Natural killer cell (primary cell): Measurements from ENCODE around the gene TFRC. TPM values are rescaled to one million over a fixed set of nuclear protein-coding genes. Genes with fewer than 3 reads are reported as not detected.
"Not testable (repeated sequence)": the region's sequence is repeated elsewhere in the genome, so short reads cannot be mapped to it uniquely, and the experiment has no call there.

Source experiments
- ATAC-seq, 3 donors: fragments of 150-1000 bp in 2 of 3; fragments of 200-7000 bp in 1 of 3; cut with Tn5 transposase; 1 replicate in 1 of 3; 2 replicates in 2 of 3; pipeline ENCODE4 v1.10.0; 2021; ENCODE audit warnings: mild to moderate bottlenecking in 2 of 3, moderate library complexity in 2 of 3
- DNase-seq, 2 donors: peaks; one replicate each; pipeline versions ENCODE4 v3.0.0 to v3.0.0-alpha.2; 2013 to 2021; ENCODE audit warnings: mixed read lengths in 1 of 2
- H3K27ac ChIP-seq: one replicate; pipeline ENCODE4 v1.5.1; 2013; ENCODE audit warnings: mild to moderate bottlenecking, low read length
- H3K27me3 ChIP-seq: one replicate; pipeline ENCODE4 v1.6.1; 2013; ENCODE audit warnings: low read length; ENCODE audit not compliant: control insufficient read depth, insufficient read depth
- H3K36me3 ChIP-seq: one replicate; pipeline ENCODE4 v1.6.1; 2013; ENCODE audit warnings: low read length; ENCODE audit not compliant: control insufficient read depth, insufficient read depth
- H3K4me1 ChIP-seq: one replicate; pipeline ENCODE4 v1.6.1; 2013; ENCODE audit warnings: low read length; ENCODE audit not compliant: control insufficient read depth, insufficient read depth
- H3K4me3 ChIP-seq: one replicate; pipeline ENCODE4 v1.5.1; 2013; ENCODE audit warnings: low read length
- H3K9me3 ChIP-seq: one replicate; pipeline ENCODE4 v1.6.1; 2013; ENCODE audit warnings: low read length; ENCODE audit not compliant: control insufficient read depth, insufficient read depth
- H3K27ac Mint-ChIP-seq, 2 donors: one replicate each; pipeline ENCODE4 v1.8.0; 2022; ENCODE audit warnings: mild to moderate bottlenecking in 2 of 2, mixed read lengths in 2 of 2, moderate library complexity in 1 of 2
- H3K27me3 Mint-ChIP-seq, 2 donors: one replicate each; pipeline ENCODE4 v1.8.0; 2022; ENCODE audit warnings: low read depth in 2 of 2, mixed read lengths in 2 of 2
- H3K36me3 Mint-ChIP-seq: one replicate; pipeline ENCODE4 v1.8.0; 2022; ENCODE audit warnings: mixed read lengths
- H3K4me1 Mint-ChIP-seq, 2 donors: one replicate each; pipeline ENCODE4 v1.8.0; 2022; ENCODE audit warnings: mixed read lengths in 2 of 2
- H3K4me3 Mint-ChIP-seq: one replicate; pipeline ENCODE4 v1.8.0; 2022; ENCODE audit warnings: mild to moderate bottlenecking, moderate library complexity, mixed read lengths
- H3K9me3 Mint-ChIP-seq, 2 donors: one replicate each; pipeline ENCODE4 v1.8.0; 2022; ENCODE audit warnings: mixed read lengths in 2 of 2
- WGBS: methylation state at CpG from one replicate; pipeline ENCODE4 v1.1.7; 2013; ENCODE audit warnings: missing lambda C conversion rate; ENCODE audit not compliant: insufficient coverage; 5-methylcytosine and 5-hydroxymethylcytosine counted together
- intact Hi-C: fragments of 100-400 bp; cut with micrococcal nuclease; formaldehyde crosslinking; loops from one replicate; pipeline ENCODE4 v1.14.2; 2022
- total RNA-seq, 4 donors: library from RNA; stranded (reverse); fragments of 120-200 nt in 1 of 4; gene quantifications; one replicate each; pipeline versions ENCODE4 v1.2.3 to v1.2.4, GENCODE V29; 2013 to 2022
- TF ChIP-seq, protein P1 (sequence below): fragments of 200-600 bp; IDR thresholded peaks from one replicate; pipeline ENCODE4 v1.8.0; 2022; ENCODE audit warnings: antibody characterized with exemption

TFRC gene
- total RNA-seq, 3 donors from 2014 or later (not counting 1 experiment from before 2014, with no cell fraction given): 74.3 to 111 (median 78.3) TPM

DNA sequence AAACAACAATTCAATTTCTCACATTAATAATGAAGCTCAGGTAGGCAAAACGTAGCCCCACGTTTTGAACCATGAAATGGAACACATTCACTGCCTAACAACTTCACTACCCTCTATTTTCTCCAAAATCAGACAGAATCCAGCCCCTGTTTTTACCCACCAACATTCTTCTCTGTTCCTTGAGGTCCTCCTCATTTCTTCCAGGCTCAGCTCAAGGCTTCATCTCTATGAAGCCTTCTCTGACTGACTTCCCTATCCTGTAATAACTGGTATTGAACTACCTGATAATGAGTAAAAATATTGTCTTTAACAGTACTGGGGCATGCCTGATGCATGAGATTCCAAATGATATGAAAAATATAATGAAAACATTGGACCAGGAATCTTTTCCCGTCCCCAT is 2.2 kb downstream of the TFRC start:
- no peak overlapping the region for H3K27ac ChIP-seq

DNA sequence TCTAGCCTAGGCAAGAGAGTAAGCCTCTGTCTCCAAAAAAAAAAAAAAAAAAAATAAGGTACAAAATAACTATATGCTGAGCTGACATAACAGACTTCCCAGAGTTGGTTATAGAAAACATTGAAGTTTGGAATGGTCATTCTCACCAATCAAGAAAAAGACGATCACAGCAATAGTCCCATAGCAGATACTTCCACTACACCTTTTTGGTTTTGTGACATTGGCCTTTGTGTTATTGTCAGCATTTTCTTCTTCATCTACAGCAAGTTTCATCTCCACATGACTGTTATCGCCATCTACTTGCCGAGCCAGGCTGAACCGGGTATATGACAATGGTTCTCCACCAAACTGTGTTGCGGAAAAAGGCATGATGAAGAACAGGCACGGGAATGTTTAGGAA is 6.9 kb downstream of the TFRC start:
- no peak for DNase-seq
- no peak for ATAC-seq
- Histone ChIP-seq H3K27me3 (no peaks in the 10 kb centered on the region), H3K4me1 (peaks cover 11% of the 10 kb centered on the region), H3K27ac (no peak overlapping the region), H3K4me3 (no peak overlapping the region), H3K9me3 (no peaks in the 10 kb centered on the region), H3K36me3 (peaks cover 55% of the 10 kb centered on the region)
- intact Hi-C loops: no loop called here
- H3K4me3 Mint-ChIP-seq: no peak overlapping the region
- 92% methylated on average over 5 of the region's 6 CpGs for WGBS
- H3K9me3 Mint-ChIP-seq: no peaks in the 10 kb centered on the region
- H3K36me3 Mint-ChIP-seq: peaks cover 9% of the 10 kb centered on the region
- no peak overlapping the region for H3K27ac Mint-ChIP-seq
- TF ChIP-seq, protein P1, sequence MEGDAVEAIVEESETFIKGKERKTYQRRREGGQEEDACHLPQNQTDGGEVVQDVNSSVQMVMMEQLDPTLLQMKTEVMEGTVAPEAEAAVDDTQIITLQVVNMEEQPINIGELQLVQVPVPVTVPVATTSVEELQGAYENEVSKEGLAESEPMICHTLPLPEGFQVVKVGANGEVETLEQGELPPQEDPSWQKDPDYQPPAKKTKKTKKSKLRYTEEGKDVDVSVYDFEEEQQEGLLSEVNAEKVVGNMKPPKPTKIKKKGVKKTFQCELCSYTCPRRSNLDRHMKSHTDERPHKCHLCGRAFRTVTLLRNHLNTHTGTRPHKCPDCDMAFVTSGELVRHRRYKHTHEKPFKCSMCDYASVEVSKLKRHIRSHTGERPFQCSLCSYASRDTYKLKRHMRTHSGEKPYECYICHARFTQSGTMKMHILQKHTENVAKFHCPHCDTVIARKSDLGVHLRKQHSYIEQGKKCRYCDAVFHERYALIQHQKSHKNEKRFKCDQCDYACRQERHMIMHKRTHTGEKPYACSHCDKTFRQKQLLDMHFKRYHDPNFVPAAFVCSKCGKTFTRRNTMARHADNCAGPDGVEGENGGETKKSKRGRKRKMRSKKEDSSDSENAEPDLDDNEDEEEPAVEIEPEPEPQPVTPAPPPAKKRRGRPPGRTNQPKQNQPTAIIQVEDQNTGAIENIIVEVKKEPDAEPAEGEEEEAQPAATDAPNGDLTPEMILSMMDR: no peak
- H3K4me1 Mint-ChIP-seq: peaks cover 9 to 10% of the 10 kb centered on the region in 2 donors
- no peaks in the 10 kb centered on the region for H3K27me3 Mint-ChIP-seq

More for the DNA sequence above, 2.2 kb downstream of the TFRC start:
- Histone ChIP-seq H3K36me3 (peaks cover 16% of the 10 kb centered on the region), H3K27me3 (no peaks in the 10 kb centered on the region), H3K4me1 (peaks cover 23% of the 10 kb centered on the region), H3K9me3 (no peaks in the 10 kb centered on the region), H3K4me3 (no peak overlapping the region)
- peak overlapping the region; percentile 26 for H3K4me3 Mint-ChIP-seq
- WGBS: 65% methylated on average over 3 of the region's 3 CpGs
- TF ChIP-seq, protein P1: no peak
- DNase-seq (no peak), ATAC-seq (no peak)
- intact Hi-C loops: no loop called here
- peaks cover 14 to 25% of the 10 kb centered on the region in 2 donors for H3K4me1 Mint-ChIP-seq
- no peaks in the 10 kb centered on the region for H3K27me3 Mint-ChIP-seq
- H3K9me3 Mint-ChIP-seq: no peaks in the 10 kb centered on the region
- no peak overlapping the region for H3K27ac Mint-ChIP-seq
- H3K36me3 Mint-ChIP-seq: no peaks in the 10 kb centered on the region

DNA sequence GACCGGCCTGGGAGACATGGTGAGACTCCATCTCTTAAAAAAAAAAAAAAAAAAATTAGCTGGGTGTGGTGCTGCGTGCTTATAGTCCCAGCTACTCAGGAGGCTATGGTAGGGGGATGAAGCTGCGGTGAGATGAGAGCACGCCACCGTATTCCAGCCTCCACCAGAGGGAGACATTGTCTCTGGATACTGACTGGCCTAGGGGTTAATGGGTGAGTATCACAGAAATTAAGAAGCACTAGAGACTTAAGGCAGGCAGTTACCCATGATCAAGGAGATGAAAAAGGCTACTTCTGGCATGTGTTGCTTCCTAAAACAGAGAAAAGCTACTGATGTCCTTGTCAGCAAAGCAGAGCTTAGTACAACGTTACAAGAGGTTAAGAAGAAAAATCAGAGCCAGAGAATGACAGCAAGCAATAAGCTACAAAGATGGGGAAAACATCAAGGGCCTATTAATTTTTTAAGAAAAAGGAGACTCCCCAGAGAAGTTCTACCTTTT is 8.6 kb downstream of the TFRC start:
- DNase-seq (peak; percentile 39 to 91), ATAC-seq (peak; percentile 90 to 99 (median 97))
- Histone ChIP-seq H3K9me3 (no peaks in the 10 kb centered on the region), H3K27me3 (no peaks in the 10 kb centered on the region), H3K36me3 (peaks cover 67% of the 10 kb centered on the region), H3K4me1 (no peaks in the 10 kb centered on the region), H3K4me3 (no peak overlapping the region), H3K27ac (no peak overlapping the region)
- Mint-ChIP-seq H3K4me1 (peaks cover 4 to 9% of the 10 kb centered on the region in 2 donors), H3K27me3 (no peaks in the 10 kb centered on the region), H3K27ac (peak overlapping the region in 1 of 2 donors; percentile 62), H3K9me3 (no peaks in the 10 kb centered on the region), H3K36me3 (peaks cover 9% of the 10 kb centered on the region), H3K4me3 (no peak overlapping the region)
- TF ChIP-seq, protein P1: peak; percentile 75
- intact Hi-C loops: loop anchor here (1.0 kb wide), 2 partner anchors 123 to 446 kb away; no protein-coding TSS in a partner anchor
- 26% methylated on average over 6 of the region's 6 CpGs for WGBS

DNA sequence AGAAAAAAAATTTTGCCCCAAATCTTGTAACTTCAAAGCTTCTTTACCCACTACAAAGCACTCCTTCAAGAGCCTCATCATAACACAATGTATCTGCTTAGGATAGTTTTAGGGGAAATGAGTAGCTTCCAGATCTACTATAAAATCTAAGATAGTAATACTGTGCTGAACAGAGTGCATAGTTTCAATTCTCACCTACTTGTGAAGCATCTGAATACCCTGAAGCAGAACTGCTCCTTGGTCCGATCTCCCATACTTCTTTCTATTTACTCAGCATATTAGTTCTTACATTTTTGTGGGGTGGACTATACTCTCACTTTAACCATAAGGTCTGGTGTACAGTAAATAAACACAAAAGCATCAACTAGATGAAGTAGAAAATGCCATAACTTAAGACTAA is 9.6 kb downstream of the TFRC start:
- no peak overlapping the region for H3K27ac Mint-ChIP-seq
- TF ChIP-seq, protein P1: no peak
- no peak overlapping the region for H3K27ac ChIP-seq

DNA sequence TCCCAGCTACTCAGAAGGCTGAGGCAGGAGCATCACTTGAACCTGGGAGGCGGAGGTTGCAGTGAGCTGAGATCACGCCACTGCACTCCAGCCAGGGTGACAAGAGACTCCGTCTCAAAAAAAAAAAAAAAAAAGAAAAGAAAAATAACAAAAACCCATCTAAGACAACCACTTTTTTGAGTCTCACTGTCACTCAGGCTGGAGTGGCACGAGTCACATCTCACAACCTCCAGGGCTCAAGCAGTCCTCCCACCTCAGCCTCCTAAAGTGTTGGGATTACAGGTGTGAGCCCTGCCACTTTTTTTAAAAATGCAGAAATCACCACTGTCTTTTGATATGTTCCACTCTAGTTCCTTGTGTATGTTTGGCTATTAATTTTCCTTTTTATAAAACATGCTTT is 13.1 kb downstream of the TFRC start:
- H3K4me3 Mint-ChIP-seq, H3K9me3 Mint-ChIP-seq, H3K27me3 Mint-ChIP-seq, H3K27ac Mint-ChIP-seq, H3K27me3 ChIP-seq, H3K4me1 Mint-ChIP-seq, DNase-seq, H3K27ac ChIP-seq, H3K4me3 ChIP-seq, ATAC-seq, intact Hi-C loops, H3K4me1 ChIP-seq, H3K9me3 ChIP-seq: not testable (repeated sequence)
- peaks cover 88% of the 10 kb centered on the region for H3K36me3 ChIP-seq
- WGBS: 95% methylated on average over 4 of the region's 4 CpGs
- H3K36me3 Mint-ChIP-seq: peaks cover 28% of the 10 kb centered on the region

More for the DNA sequence above, 9.6 kb downstream of the TFRC start:
- ATAC-seq: no peak
- DNase-seq: no peak
- no peaks in the 10 kb centered on the region for H3K27me3 ChIP-seq
- peaks cover 77% of the 10 kb centered on the region for H3K36me3 ChIP-seq
- Mint-ChIP-seq H3K4me1 (peaks cover 4 to 9% of the 10 kb centered on the region in 2 donors), H3K9me3 (no peaks in the 10 kb centered on the region), H3K4me3 (no peak overlapping the region), H3K27me3 (no peaks in the 10 kb centered on the region), H3K36me3 (peaks cover 16% of the 10 kb centered on the region)
- no peak overlapping the region for H3K4me3 ChIP-seq
- H3K9me3 ChIP-seq: no peaks in the 10 kb centered on the region
- no peaks in the 10 kb centered on the region for H3K4me1 ChIP-seq
- no CpG with 5 or more reads among the region's 1 CpG for WGBS
- intact Hi-C loops: no loop called here
